Activated naive CD4-positive, alpha-beta T cell treated with anti-CD3 and anti-CD28 coated beads for 36 hours (primary cell): ENCODE results near the gene TSPAN10. TPM values are rescaled to one million over a fixed set of nuclear protein-coding genes. Genes with fewer than 3 reads are reported as not detected.

Experiments used
- CTCF ChIA-PET: fragments of 350-600 bp; sonication (Branson Sonifier 250); formaldehyde crosslinking; loops from one replicate; lab custom pipeline; 2021; ENCODE audit warnings: antibody characterized with exemption; lab: Charles Lee
- DNase-seq: peaks from one replicate; pipeline ENCODE4 v3.0.0-alpha.2; 2020
- H3K27ac Mint-ChIP-seq: one replicate; pipeline ENCODE4 v1.8.0; 2021; ENCODE audit warnings: mild to moderate bottlenecking, mixed read lengths
- H3K27me3 Mint-ChIP-seq: one replicate; pipeline ENCODE4 v1.8.0; 2021; ENCODE audit warnings: low read depth, mixed read lengths
- H3K36me3 Mint-ChIP-seq: one replicate; pipeline ENCODE4 v1.8.0; 2021; ENCODE audit warnings: low read depth, mixed read lengths
- H3K4me1 Mint-ChIP-seq: one replicate; pipeline ENCODE4 v1.8.0; 2021; ENCODE audit warnings: low read depth, mixed read lengths
- H3K4me3 Mint-ChIP-seq: one replicate; pipeline ENCODE4 v1.8.0; 2021; ENCODE audit warnings: mild to moderate bottlenecking, moderate library complexity, mixed read lengths
- H3K9me3 Mint-ChIP-seq: one replicate; pipeline ENCODE4 v1.8.0; 2021; ENCODE audit warnings: mixed read lengths
- intact Hi-C: fragments of 100-400 bp; cut with micrococcal nuclease; formaldehyde crosslinking; loops from one replicate; pipeline ENCODE4 v1.15.1; 2023
- total RNA-seq, 2 experiments: library from RNA; stranded (reverse); gene quantifications; one replicate each; pipeline ENCODE4 v1.2.3, GENCODE V29; 2021

The TSPAN10 gene
- total RNA-seq, 2 experiments from 2014 or later = 0.12 TPM; not detected in 1

- CTCF ChIA-PET = no interaction called here
- intact Hi-C loops = no loop called here
- peaks cover 7% of the 10 kb centered on the region for H3K4me1 Mint-ChIP-seq
- H3K36me3 Mint-ChIP-seq = no peaks in the 10 kb centered on the region
- H3K9me3 Mint-ChIP-seq = no peaks in the 10 kb centered on the region
- H3K4me3 Mint-ChIP-seq = no peak overlapping the region
- peaks cover 8% of the 10 kb centered on the region for H3K27me3 Mint-ChIP-seq
- DNase-seq = no peak
- H3K27ac Mint-ChIP-seq = no peak overlapping the region
Observed at GRCh38 chr17:81655378-81656117, 18.6 kb downstream of the TSPAN10 start.

DNA sequence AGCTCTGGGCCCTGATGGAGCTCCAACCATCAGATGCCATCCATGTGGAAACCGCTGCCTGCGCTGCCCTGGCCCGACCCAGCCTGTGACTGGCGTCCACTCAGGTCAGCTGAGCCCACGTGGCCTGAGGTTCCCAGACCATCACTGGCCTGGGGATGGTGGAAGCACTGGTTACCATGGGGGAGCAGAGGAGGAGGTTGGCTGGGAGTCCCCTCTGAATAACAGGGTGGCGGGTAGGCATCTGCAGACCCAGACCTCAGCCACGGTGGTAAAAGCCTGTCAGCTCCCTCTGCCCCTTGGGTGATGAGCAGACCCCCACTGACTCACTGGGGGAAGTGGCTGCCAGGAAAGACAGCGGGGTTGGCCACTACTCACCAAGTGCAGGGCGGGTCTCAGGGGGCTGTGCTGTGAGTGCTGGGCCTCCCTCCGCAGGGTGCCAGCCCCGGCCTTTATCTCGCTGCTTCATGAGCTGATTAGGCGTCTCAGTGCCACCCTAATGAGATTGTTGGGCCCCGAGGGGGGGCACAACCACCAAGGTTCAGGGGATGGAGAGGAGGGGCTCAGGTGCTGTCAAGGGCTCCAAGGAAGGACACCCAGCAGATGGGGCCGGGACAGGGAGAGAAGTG, 19.2 kb downstream of the TSPAN10 start, which contains the start of gene PDE6G:
PDE6G (minus strand) TSS at position 425 of the 626 bp plus-strand sequence. CDS start 3,237 bp downstream, outside the sequence.
- peaks cover 7% of the 10 kb centered on the region for H3K4me1 Mint-ChIP-seq
- peaks cover 8% of the 10 kb centered on the region for H3K27me3 Mint-ChIP-seq
- CTCF ChIA-PET = interaction anchor here (0.6 kb wide), 1 partner anchor 58 kb away, joined by 3 read pairs; no protein-coding TSS in a partner anchor
- intact Hi-C loops = no loop called here
- no peak within 1 kb of the TSS for H3K27ac Mint-ChIP-seq
- no peaks in the 10 kb centered on the region for H3K36me3 Mint-ChIP-seq
- no peaks in the 10 kb centered on the region for H3K9me3 Mint-ChIP-seq
- no peak within 1 kb of the TSS for H3K4me3 Mint-ChIP-seq
- DNase-seq = no peak

DNA sequence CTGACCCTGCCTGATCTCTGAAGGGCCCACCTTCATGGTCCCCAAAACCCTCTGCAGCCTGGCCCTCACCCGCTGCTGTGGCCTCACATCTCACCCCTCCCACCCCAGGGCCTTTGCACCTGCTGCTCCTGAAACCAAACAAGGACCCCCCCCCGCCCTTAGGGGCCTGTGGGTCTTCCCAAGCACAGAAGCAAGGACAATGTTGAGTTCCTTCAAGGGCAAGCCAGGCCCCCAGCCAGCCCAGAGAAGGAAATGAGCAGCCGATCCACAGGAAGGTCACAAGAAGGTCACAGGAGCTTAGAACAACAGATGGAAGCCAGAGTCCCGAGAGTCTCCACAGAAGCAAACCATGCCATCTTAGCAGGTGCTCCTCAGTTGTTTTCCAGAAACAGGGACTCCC, 19.8 kb downstream of the TSPAN10 start:
- CTCF ChIA-PET = interaction anchor here (0.6 kb wide), 1 partner anchor 59 kb away, joined by 3 read pairs; no protein-coding TSS in a partner anchor
- H3K4me1 Mint-ChIP-seq = peaks cover 7% of the 10 kb centered on the region
- H3K27ac Mint-ChIP-seq = no peak overlapping the region
- peaks cover 4% of the 10 kb centered on the region for H3K27me3 Mint-ChIP-seq
- DNase-seq = no peak
- H3K9me3 Mint-ChIP-seq = no peaks in the 10 kb centered on the region
- intact Hi-C loops = no loop called here
- no peaks in the 10 kb centered on the region for H3K36me3 Mint-ChIP-seq
- no peak overlapping the region for H3K4me3 Mint-ChIP-seq

DNA sequence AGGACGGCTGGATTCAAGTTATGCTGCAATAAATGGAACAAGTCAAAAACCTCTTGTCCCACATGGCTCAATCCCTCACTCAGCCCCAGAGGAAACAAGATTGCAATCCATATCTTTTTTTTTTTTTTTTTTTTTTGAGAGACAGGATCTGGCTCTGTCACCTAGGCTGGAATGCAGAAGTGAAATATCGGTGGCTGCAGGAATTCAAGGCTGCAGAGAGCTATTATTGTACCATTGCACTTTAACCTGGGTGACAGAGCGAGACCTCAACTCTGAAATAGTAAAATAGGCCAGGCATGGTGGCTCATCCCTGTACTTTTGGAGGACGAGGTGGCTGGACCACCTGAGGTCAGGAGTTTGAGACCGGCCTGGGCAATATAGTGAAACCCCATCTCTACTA, 22.0 kb downstream of the TSPAN10 start:
- Mint-ChIP-seq H3K4me1 (peaks cover 14% of the 10 kb centered on the region), H3K9me3 (no peaks in the 10 kb centered on the region), H3K27ac (no peak overlapping the region), H3K27me3 (no peaks in the 10 kb centered on the region), H3K4me3 (no peak overlapping the region), H3K36me3 (peaks cover under 1% of the 10 kb centered on the region)
- no peak for DNase-seq
- intact Hi-C loops = no loop called here
- CTCF ChIA-PET = interaction anchor here (0.6 kb wide), 1 partner anchor 214 kb away, joined by 3 read pairs; no protein-coding TSS in a partner anchor

DNA sequence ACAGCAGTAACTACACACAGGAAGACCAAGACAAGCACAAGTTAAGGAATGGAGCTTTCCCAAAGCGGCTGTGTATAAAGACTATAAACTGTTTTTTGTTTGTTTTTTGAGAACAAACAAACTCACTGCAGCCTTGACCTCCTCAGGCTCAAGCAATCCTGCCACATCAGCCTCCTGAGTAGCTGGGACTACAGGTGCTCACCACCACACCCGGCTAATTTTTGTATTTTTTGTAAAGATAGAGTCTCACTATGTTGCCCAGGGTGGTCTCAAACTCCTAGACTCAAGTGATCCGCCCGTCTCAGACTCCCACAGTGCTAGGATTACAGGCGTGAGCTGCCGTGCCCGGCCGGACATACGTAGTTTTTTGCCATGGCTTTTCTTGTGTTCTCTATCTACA, 23.4 kb downstream of the TSPAN10 start:
- Mint-ChIP-seq H3K27ac (no peak overlapping the region), H3K4me3 (no peak overlapping the region), H3K36me3 (peaks cover 10% of the 10 kb centered on the region), H3K4me1 (peaks cover 28% of the 10 kb centered on the region), H3K9me3 (no peaks in the 10 kb centered on the region), H3K27me3 (no peaks in the 10 kb centered on the region)
- no peak for DNase-seq
- CTCF ChIA-PET = no interaction called here
- intact Hi-C loops = no loop called here

- H3K4me3 Mint-ChIP-seq = no peak overlapping the region
- H3K9me3 Mint-ChIP-seq = no peaks in the 10 kb centered on the region
- CTCF ChIA-PET = interaction anchor here (1.1 kb wide), 1 partner anchor 61 kb away, joined by 3 read pairs; no protein-coding TSS in a partner anchor
- no peaks in the 10 kb centered on the region for H3K27me3 Mint-ChIP-seq
- no peak for DNase-seq
- H3K36me3 Mint-ChIP-seq = peaks cover 18% of the 10 kb centered on the region
- peaks cover 37% of the 10 kb centered on the region for H3K4me1 Mint-ChIP-seq
- intact Hi-C loops = no loop called here
- H3K27ac Mint-ChIP-seq = no peak overlapping the region
Observed at GRCh38 chr17:81662002-81662401, 25.0 kb downstream of the TSPAN10 start.

DNA sequence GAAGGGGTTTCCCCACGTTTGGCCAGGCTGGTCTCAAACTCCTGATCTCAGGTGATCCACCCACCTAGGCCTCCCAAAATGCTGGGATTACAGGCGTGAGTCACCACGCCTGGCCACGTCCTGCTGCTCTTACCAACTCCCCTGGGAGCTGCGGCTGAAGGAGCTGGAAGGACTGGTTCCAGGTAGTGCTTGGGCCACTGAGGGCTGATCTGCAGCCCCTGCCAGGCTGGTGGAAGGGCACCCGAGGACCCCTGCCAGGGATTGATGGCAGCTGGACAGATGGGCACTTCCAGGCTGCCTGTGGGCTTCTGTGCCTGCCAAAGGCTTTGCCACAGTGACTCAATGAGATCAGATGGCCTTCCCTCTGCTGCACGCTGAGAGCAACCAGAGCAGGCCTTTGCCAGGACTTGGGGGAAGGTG, 27.1 kb downstream of the TSPAN10 start:
- intact Hi-C loops = no loop called here
- Mint-ChIP-seq H3K4me3 (peak overlapping the region; percentile 21), H3K27ac (peak overlapping the region; percentile 96), H3K27me3 (no peaks in the 10 kb centered on the region), H3K9me3 (no peaks in the 10 kb centered on the region), H3K36me3 (peaks cover 30% of the 10 kb centered on the region), H3K4me1 (peaks cover 50% of the 10 kb centered on the region)
- CTCF ChIA-PET = interaction anchor here (0.7 kb wide), 1 partner anchor 67 kb away, joined by 3 read pairs; no protein-coding TSS in a partner anchor
- DNase-seq = peak; percentile 20

DNA sequence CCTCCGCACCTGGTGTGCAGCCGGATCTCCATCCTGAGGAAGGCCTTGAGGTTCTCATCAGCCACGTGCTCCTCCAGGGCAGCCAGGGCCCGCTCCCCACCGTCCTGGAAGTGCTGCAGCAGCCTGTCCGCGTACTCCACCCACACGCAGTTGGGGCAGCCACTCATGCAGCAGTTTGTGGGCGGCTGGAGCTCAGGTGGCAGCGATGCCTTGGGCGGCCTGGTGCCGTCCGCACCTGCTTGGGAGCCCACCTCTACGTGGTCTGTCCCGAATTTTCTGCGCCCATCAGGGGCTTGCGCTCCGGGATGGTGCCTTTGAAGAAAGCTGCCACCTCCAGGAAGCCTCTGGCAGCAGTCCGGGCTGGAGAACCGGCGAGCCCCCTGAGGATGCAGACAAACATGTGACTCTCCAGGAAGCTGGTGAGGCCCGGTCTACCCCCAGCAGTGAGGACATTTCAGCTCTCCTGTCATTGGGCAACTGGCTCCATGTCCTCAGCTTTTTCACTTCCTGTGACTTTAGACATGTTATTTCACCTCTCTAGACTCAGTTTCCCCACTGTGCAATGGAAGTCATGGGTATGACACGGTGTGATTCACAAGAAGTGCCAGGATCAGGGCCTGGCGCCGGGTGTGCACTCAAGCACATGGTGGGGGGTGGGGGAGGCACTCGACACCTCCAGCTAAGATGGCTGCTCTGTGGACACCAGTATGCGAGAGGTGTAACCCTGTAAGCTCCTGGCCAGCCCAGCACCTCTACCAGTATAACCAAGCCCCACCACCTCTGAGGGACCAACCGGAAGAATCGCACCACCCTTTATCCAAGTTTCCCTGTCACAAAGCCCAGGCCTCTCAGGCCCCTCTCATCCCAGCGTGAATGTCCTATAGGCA, 28.5 kb downstream of the TSPAN10 start:
- Mint-ChIP-seq H3K4me1 (peaks cover 52% of the 10 kb centered on the region), H3K4me3 (peak overlapping the region; percentile 99), H3K36me3 (peaks cover 37% of the 10 kb centered on the region), H3K9me3 (no peaks in the 10 kb centered on the region), H3K27me3 (no peaks in the 10 kb centered on the region), H3K27ac (peak overlapping the region; percentile 96)
- CTCF ChIA-PET = interaction anchor here (0.6 to 1.3 kb wide), 4 partner anchors 15 to 36 kb away, joined by 3 to 4 read pairs (median 3); no protein-coding TSS in a partner anchor
- intact Hi-C loops = loop anchor here (2.0 to 5.0 kb wide), 5 partner anchors 17 to 195 kb away; partner anchors contain the start of genes ACTG1, ARL16, FAAP100 and NPLOC4
- peak; percentile 69 for DNase-seq

DNA sequence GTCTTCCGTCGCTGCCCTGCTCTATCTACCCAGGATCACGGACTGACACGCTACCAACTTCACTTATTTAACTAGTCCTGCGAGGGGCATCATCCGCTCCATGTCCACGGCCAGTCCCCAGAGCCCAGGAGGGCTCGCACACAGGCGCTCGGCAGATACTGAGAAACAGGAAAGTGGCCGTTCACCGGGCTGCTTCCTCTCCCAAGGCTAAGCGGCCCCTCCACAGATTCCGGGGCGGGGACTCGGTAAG, 29.0 kb downstream of the TSPAN10 start:
- Mint-ChIP-seq H3K4me3 (peak overlapping the region; percentile 99), H3K36me3 (peaks cover 37% of the 10 kb centered on the region), H3K9me3 (no peaks in the 10 kb centered on the region), H3K4me1 (peaks cover 52% of the 10 kb centered on the region), H3K27ac (peak overlapping the region; percentile 96), H3K27me3 (no peaks in the 10 kb centered on the region)
- CTCF ChIA-PET = interaction anchor here (0.9 kb wide), 1 partner anchor 17 kb away, joined by 3 read pairs; no protein-coding TSS in a partner anchor
- intact Hi-C loops = loop anchor here (2.0 to 5.0 kb wide), 5 partner anchors 17 to 195 kb away; partner anchors contain the start of genes ACTG1, ARL16, FAAP100 and NPLOC4
- peak; percentile 23 for DNase-seq

- Mint-ChIP-seq H3K36me3 (peaks cover 42% of the 10 kb centered on the region), H3K27ac (peak within 1 kb of the TSS; percentile 96), H3K4me1 (peaks cover 52% of the 10 kb centered on the region), H3K9me3 (no peaks in the 10 kb centered on the region), H3K4me3 (peak within 1 kb of the TSS; percentile 99), H3K27me3 (no peaks in the 10 kb centered on the region)
- DNase-seq = peak; percentile 97
- intact Hi-C loops = loop anchor here (2.0 to 5.0 kb wide), 5 partner anchors 16 to 194 kb away; partner anchors contain the start of genes ACTG1, ARL16, FAAP100 and NPLOC4
- CTCF ChIA-PET = interaction anchor here (0.9 kb wide), 1 partner anchor 16 kb away, joined by 3 read pairs; no protein-coding TSS in a partner anchor
Observed at GRCh38 chr17:81666342-81667191, 29.6 kb downstream of the TSPAN10 start, which contains the start of the genes CCDC137 and OXLD1. CCDC137 (plus strand) TSS chr17:81666737; CDS start chr17:81666767, 30 bp downstream. OXLD1 (minus strand) TSS chr17:81666605; CDS start chr17:81666577, 28 bp downstream.

DNA sequence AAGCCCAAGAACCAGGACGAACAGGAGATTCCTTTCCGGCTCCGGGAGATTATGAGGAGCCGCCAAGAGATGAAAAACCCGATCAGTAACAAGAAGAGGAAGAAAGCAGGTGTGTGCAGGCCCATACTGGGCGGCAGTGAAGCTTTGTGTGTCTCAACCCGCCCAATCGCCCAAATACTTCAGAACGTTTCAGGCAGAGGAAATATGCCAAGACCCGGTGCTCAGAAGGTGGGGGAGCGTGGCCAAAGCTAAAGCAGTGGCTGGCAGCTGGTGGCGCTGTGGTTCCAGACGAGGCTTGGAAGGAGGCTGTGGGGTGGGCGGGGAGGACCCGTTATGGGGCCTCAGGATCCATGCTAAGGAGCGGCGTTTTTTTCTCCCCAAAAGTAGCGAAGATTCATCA, 30.8 kb downstream of the TSPAN10 start:
- Mint-ChIP-seq H3K9me3 (no peaks in the 10 kb centered on the region), H3K36me3 (peaks cover 42% of the 10 kb centered on the region), H3K4me3 (peak overlapping the region; percentile 99), H3K27me3 (no peaks in the 10 kb centered on the region), H3K4me1 (peaks cover 48% of the 10 kb centered on the region), H3K27ac (peak overlapping the region; percentile 41)
- DNase-seq = no peak
- CTCF ChIA-PET = interaction anchor here (0.5 to 1.6 kb wide), 4 partner anchors 11 to 104 kb away, joined by 3 to 4 read pairs (median 3); no protein-coding TSS in a partner anchor
- intact Hi-C loops = loop anchor here (2.0 to 5.0 kb wide), 5 partner anchors 15 to 193 kb away; partner anchors contain the start of genes ACTG1, ARL16, FAAP100 and NPLOC4
